ENCODE data around the gene ONECUT3.

Gene ONECUT3

DNA sequence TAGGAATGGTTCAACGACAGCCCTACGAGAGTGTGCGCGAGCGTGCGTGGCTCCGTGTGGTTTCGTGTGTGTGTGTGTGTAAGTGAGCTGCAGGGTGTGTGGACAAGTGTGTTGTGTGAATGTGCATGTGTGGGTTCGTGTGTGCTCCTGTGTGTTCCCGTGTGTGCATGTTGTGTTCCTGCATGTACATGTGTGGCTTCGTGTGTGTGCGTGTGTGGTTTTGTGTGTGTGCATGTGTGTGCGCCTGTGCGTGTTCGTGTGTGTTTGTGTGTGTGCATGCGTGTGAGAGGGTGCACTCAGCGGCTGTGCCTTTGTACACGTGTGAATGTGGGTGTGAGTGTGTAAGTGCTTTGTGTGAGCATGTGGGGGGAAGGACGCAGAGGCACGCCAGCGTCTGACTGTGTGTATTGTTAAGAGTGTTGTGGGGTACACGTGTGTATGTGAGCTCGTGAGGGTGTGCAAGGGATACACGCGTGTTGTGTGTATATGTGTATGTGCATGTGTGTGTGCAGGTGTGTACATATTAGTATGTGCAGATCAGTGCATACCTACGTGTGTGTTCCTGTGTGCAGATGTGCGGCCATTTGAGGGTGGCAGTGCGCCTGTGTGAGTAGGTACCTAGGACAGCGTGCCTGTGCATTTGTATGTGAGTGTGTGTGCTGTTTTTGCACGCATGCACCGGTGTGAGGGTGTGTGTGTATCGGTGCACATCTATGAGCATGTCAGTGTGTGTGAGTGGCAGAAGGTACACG is 24.3 kb upstream of the ONECUT3 start:
- Mint-ChIP-seq H3K4me3 (no peak overlapping the region), H3K9me3 (no peaks in the 10 kb centered on the region), H3K27me3 (peaks cover 79% of the 10 kb centered on the region), H3K27ac (no peak overlapping the region), H3K4me1 (ENCODE audit: low read depth) (no peaks in the 10 kb centered on the region), H3K36me3 (ENCODE audit: low read depth) (no peaks in the 10 kb centered on the region)
- intact Hi-C loops (cut with micrococcal nuclease) = no loop called here

DNA sequence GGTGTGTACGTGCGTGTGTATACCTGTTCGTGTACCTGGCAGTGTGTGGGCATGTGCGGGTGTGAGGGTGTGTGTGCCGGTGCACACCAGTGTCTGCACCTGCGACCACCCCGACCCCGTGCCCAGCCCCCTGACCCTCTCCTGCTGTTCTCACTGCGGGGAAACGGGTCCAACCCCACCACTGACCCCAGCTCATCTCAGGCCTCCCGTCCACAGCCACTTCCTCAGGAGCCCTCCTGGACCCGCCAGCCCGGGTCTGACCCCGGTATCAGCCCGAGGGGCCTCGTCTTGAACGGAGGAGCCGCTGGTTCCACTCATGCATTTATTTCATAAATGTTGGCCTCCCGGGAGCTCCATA is 23.8 kb upstream of the ONECUT3 start:
- H3K36me3 Mint-ChIP-seq (ENCODE audit: low read depth) = no peaks in the 10 kb centered on the region
- intact Hi-C loops (cut with micrococcal nuclease) = no loop called here
- no peaks in the 10 kb centered on the region for H3K4me1 Mint-ChIP-seq (ENCODE audit: low read depth)
- peaks cover 79% of the 10 kb centered on the region for H3K27me3 Mint-ChIP-seq
- H3K4me3 Mint-ChIP-seq = no peak overlapping the region
- no peak overlapping the region for H3K27ac Mint-ChIP-seq
- H3K9me3 Mint-ChIP-seq = no peaks in the 10 kb centered on the region

DNA sequence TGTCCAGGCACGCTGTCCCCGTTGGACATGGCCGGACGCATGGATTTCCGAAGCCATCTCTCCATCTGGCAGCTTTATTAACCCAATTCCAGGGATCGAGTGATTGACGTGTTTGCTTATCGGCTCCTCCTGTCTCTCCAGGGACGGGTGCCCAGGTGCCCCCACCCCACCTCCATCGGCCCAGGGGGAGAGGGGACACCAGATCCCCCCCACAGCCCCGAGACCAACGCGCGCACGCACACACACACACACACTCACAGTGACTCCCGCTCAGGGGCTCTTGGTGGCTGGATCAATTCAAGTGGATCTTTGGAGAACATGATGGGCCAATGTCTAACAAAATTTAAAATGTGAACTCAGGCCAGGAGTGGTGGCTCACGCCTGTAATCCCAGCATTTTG is 23.1 kb upstream of the ONECUT3 start:
- H3K27me3 Mint-ChIP-seq = peaks cover 79% of the 10 kb centered on the region
- no peaks in the 10 kb centered on the region for H3K9me3 Mint-ChIP-seq
- H3K27ac Mint-ChIP-seq = no peak overlapping the region
- no peak overlapping the region for H3K4me3 Mint-ChIP-seq
- H3K4me1 Mint-ChIP-seq (ENCODE audit: low read depth) = no peaks in the 10 kb centered on the region
- no peaks in the 10 kb centered on the region for H3K36me3 Mint-ChIP-seq (ENCODE audit: low read depth)
- intact Hi-C loops (cut with micrococcal nuclease) = no loop called here

DNA sequence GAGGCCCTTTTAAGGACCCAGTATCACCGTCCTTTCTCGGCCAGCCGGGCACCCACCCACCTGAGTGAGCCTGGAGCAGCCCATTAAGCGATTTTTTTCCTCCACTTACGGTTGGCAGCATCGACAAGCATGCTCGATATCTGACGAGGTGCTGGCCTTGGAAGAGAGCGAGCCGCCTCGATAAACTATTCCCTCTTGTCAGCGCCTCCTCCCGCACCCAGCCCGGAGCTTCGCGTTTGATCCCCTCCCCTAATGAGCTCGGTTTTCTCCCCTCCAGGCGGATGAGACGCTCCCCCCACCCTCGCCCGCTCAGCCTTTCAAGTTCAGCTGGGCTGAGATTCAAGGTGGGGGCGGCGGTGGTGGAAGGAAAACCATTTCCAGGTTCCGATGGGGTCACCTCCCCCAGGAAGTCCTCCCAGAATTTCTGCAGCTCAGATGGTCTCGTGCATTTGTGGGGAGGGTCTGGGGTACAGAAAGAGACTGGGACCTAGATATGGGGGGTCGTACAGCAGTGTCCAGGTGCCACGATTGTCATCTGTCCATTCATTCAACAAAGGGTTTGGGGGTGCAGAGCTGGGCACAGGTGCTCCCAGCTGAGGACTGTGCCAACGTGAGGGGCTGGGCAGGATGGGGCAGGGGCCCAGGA is 18.9 kb upstream of the ONECUT3 start:
- no peaks in the 10 kb centered on the region for H3K4me1 Mint-ChIP-seq (ENCODE audit: low read depth)
- peaks cover 83% of the 10 kb centered on the region for H3K27me3 Mint-ChIP-seq
- H3K4me3 Mint-ChIP-seq = no peak overlapping the region
- no peak overlapping the region for H3K27ac Mint-ChIP-seq
- no peaks in the 10 kb centered on the region for H3K9me3 Mint-ChIP-seq
- H3K36me3 Mint-ChIP-seq (ENCODE audit: low read depth) = no peaks in the 10 kb centered on the region
- intact Hi-C loops (cut with micrococcal nuclease) = no loop called here

DNA sequence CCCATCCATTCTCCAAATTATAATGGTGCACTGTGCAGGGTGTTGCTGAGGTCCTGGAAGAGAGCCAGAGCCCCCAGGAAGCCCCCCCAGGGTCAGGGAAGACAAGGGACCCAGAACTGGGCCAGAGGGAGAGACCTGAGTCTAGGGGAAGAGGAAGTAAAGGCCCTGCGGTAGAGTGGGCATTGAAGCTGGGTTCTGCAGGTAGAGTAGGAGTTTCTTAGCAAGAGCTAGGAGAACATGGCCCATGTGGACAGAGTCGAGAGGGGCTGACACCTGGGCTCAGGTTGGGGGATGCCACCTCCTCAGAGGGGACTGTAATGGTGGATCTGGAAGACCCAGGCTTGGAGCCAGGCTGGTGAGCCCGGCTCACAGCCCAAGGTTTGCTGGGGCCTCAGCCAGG is 17.0 kb upstream of the ONECUT3 start:
- no peaks in the 10 kb centered on the region for H3K36me3 Mint-ChIP-seq (ENCODE audit: low read depth)
- H3K4me3 Mint-ChIP-seq = no peak overlapping the region
- intact Hi-C loops (cut with micrococcal nuclease) = no loop called here
- peaks cover 84% of the 10 kb centered on the region for H3K27me3 Mint-ChIP-seq
- H3K4me1 Mint-ChIP-seq (ENCODE audit: low read depth) = no peaks in the 10 kb centered on the region
- H3K9me3 Mint-ChIP-seq = no peaks in the 10 kb centered on the region
- H3K27ac Mint-ChIP-seq = no peak overlapping the region

DNA sequence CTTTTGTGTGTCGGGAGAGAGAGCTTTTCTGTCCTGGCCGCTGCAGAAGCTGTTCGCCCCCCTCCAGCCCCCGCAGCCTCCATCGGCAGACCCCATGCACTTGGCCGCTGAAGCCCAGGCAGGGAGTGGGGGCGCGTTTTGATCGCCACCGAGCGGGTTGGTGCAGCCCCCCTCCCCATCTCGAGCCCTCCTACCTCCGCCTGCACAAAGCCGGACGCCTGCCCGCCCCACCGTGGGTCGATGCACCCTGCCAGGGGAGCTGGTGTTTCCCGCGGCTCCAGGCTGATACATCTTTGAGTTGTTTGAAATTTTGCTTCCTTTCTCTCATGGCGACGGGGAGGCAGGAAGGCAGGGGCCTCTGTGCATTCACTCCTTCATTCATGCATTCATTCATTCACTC is 16.4 kb upstream of the ONECUT3 start:
- H3K4me3 Mint-ChIP-seq = no peak overlapping the region
- no peaks in the 10 kb centered on the region for H3K9me3 Mint-ChIP-seq
- H3K27me3 Mint-ChIP-seq = peaks cover 85% of the 10 kb centered on the region
- intact Hi-C loops (cut with micrococcal nuclease) = no loop called here
- no peak overlapping the region for H3K27ac Mint-ChIP-seq
- H3K4me1 Mint-ChIP-seq (ENCODE audit: low read depth) = no peaks in the 10 kb centered on the region
- H3K36me3 Mint-ChIP-seq (ENCODE audit: low read depth) = no peaks in the 10 kb centered on the region

DNA sequence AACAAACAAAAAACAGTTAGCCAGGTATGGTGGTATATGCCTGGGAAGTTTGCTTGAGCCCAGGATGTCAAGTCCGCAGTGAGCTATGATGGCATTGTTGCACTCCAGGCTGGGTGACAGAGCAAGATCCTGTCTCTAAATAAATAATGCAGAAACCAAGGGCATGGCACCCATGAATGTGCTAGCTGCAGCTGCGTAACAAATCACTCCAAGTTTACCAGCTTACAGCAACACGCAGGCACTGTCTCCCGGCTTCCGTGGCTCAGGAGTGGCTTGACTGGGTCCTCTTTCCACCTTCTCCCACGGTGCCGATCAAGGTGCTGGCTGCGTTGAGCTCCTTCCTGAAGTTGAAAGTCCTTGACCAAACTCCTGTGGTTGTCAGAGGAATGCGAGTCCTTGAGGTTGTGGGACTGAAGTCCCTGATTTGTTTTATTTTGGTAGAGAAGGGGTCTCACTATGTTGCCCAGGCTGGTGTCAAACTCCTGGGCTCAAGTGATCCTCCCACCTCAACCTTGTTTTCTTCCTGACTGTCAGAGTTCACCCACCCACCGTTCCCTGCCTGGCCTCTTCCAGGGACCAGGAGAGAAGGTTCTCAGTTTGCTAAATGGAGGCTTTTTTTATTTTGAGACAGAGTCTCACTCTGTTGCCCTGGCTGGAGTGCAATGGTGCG is 13.2 kb upstream of the ONECUT3 start:
- no peaks in the 10 kb centered on the region for H3K4me1 Mint-ChIP-seq (ENCODE audit: low read depth)
- H3K9me3 Mint-ChIP-seq = no peaks in the 10 kb centered on the region
- H3K27me3 Mint-ChIP-seq = peaks cover 82% of the 10 kb centered on the region
- no peak overlapping the region for H3K4me3 Mint-ChIP-seq
- no peak overlapping the region for H3K27ac Mint-ChIP-seq
- H3K36me3 Mint-ChIP-seq (ENCODE audit: low read depth) = no peaks in the 10 kb centered on the region
- intact Hi-C loops (cut with micrococcal nuclease) = no loop called here

DNA sequence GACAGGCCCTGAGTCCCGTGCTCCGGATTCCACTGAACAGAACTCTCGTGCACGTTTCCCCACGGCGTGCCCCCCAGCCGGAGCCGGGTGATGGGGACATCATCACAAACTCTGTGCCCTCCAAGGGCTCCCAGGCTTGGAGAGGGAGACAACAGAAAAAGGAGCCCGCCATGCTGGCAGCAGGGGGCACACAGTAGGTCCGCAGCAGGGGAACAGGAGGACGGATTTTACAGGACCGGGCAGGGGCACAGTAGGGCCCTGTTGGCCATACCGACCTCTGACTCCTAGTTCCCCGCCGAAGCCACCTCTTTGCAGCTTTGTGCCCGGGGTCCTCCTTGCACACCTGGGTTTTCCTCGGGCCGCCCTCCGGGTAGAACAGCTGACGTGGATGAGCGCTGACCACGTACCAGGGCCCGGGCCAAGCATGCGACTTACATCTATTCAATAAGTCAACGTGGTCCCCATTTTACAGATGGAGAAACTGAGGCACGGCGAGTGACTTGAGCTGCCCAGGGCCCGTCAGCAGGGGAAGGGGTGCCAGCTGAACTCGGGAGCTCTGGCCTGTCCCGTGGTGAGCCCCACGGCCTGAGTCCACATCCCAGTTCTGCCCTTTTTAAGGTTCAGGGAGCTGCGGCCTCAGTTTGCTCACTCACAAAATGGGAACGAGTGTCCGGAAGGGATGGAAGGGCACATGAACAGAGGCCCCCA is 10.2 kb upstream of the ONECUT3 start:
- Mint-ChIP-seq H3K4me3 (no peak overlapping the region), H3K27ac (no peak overlapping the region), H3K27me3 (peaks cover 81% of the 10 kb centered on the region), H3K36me3 (ENCODE audit: low read depth) (no peaks in the 10 kb centered on the region), H3K9me3 (no peaks in the 10 kb centered on the region), H3K4me1 (ENCODE audit: low read depth) (peaks cover 7% of the 10 kb centered on the region)
- intact Hi-C loops (cut with micrococcal nuclease) = no loop called here

DNA sequence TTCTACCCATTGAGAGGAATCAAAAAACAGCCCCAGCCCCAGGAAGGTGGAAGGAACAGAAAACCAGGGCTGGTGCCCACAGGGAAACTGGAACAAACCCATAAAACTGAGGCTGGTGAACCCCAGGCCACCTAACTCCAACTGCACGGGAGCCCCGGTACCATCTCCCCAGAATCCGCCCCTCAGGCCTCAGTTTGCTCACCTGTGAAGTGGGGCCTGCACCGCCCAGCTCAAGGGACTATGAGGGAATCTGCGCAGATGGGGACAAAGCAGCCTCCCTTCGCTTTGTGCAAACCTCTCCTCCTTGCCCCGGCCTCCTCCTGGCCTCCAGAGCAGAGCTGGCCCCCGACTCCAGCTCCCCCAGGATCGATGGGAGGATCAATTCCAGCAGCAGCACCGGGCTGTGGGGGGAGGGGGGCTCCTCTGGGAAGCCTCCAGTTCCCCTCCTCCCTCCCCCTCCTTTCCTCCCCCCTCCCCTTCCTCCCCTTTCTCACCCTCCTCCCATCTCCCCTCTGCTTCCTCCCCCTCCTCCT is 9.1 kb upstream of the ONECUT3 start:
- H3K4me1 Mint-ChIP-seq (ENCODE audit: low read depth) = peaks cover 7% of the 10 kb centered on the region
- H3K27me3 Mint-ChIP-seq = peaks cover 86% of the 10 kb centered on the region
- no peaks in the 10 kb centered on the region for H3K9me3 Mint-ChIP-seq
- intact Hi-C loops (cut with micrococcal nuclease) = no loop called here
- no peak overlapping the region for H3K27ac Mint-ChIP-seq
- no peak overlapping the region for H3K4me3 Mint-ChIP-seq
- no peaks in the 10 kb centered on the region for H3K36me3 Mint-ChIP-seq (ENCODE audit: low read depth)

DNA sequence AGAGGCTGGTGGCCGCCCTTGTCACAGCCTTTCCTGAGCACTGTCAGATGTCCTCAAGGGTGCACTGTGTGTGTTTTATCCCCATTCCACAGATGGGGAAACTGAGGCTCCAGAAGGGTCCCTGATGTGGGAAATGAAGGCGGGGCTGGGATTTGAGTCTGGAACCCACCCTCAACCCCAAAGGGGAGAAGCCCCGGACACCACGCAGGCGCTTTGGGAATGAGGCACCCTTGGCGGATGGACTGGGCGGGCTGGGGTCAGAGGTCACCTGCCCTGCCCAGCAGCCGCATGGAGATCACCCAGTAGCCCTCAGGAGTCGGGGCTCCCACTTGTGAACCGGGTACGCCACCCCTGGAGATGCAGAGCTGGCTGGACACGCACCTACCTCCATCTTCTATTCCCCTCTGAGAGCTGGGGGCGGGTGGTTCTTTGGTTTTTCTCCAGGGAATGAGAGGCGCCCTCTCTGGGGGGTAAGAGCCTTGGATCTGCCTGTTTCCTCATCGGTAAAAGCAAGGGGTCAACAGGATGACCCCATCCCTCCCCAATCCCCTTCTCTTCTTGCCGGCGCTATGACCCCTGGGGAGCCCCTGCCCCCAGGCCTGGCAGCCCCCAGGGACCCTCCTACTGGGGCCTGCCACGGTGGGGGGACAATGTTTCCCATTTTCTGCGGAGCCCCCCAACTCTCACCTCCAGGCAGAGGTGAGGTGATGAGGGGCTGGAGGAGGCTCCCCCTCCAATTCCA is 8.3 kb upstream of the ONECUT3 start:
- H3K36me3 Mint-ChIP-seq (ENCODE audit: low read depth) = no peaks in the 10 kb centered on the region

DNA sequence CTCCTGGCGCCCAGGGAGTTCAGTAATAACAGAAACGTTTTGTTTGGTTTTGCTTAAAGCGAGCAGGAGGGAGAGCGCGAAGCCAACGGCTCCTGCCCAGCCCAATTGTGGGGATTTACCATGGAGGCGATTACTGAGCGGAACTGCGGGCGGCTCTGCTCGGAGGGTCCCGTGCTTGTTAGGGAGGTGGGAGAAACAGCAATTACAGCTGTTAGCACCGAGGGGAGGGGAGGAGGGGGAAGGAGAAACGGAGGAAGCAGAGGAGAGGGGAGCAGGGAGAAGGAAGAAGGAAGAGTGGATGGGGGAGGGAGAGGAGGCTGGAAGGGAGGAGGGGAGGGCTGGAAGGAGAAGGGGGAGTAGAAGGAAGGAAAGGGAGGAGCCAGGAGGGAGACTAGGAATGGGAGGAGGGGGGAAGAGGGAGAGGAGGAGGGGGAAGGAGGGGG is 7.7 kb upstream of the ONECUT3 start:
- intact Hi-C loops (cut with micrococcal nuclease) = no loop called here
- no peak overlapping the region for H3K27ac Mint-ChIP-seq
- H3K36me3 Mint-ChIP-seq (ENCODE audit: low read depth) = no peaks in the 10 kb centered on the region
- H3K4me1 Mint-ChIP-seq (ENCODE audit: low read depth) = peaks cover 12% of the 10 kb centered on the region
- peaks cover 86% of the 10 kb centered on the region for H3K27me3 Mint-ChIP-seq
- H3K4me3 Mint-ChIP-seq = no peak overlapping the region
- no peaks in the 10 kb centered on the region for H3K9me3 Mint-ChIP-seq

More for the DNA sequence above, 8.3 kb upstream of the ONECUT3 start:
- peaks cover 9% of the 10 kb centered on the region for H3K4me1 Mint-ChIP-seq (ENCODE audit: low read depth)
- no peak overlapping the region for H3K4me3 Mint-ChIP-seq
- H3K27me3 Mint-ChIP-seq = peaks cover 86% of the 10 kb centered on the region
- H3K9me3 Mint-ChIP-seq = no peaks in the 10 kb centered on the region
- intact Hi-C loops (cut with micrococcal nuclease) = no loop called here
- H3K27ac Mint-ChIP-seq = no peak overlapping the region

DNA sequence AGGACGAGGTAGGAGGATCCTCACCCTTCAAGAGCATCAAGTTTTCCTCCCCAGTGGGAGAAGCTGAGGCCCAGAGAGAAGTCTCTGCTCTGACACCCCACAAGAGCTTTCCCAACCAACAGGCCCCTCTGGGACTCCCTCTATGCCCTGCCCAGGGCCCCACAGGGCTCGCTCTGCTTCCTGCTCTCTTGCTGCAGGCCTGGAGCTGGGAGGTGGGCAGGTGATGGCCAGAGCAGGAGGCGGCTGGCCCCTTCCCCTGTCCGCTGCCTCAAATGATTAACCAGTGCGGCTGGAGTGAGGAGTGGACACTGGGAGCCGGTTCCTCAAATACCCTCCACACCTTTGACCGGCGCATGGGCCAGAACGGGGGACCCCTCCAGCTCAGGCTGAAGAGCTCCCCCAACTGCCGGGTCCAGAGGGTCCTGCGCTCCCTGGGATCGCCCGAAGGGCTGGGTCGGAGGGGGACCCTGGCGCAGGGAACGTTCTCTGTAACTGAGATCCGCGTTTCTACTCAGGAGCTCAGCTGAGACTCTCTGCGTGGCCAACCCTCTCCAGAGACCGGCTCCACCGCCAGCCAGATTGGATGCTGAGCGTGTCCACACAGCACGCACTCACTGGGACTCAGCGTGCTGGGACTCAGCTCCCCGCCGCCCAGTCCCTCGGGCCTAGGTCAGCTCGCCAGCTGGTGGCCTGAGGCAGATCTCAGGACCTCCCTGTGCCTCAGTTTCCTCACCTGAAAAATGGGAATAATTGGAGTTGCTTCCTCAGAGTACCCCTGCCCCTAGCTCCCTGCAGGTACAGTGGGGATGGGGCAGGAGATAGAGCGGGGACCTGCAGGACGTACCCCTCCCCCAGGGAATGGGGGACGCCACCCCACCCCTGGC is 6.7 kb upstream of the ONECUT3 start:
- H3K9me3 Mint-ChIP-seq = no peaks in the 10 kb centered on the region
- peaks cover 87% of the 10 kb centered on the region for H3K27me3 Mint-ChIP-seq
- H3K27ac Mint-ChIP-seq = no peak overlapping the region
- no peak overlapping the region for H3K4me3 Mint-ChIP-seq
- intact Hi-C loops (cut with micrococcal nuclease) = no loop called here
- H3K4me1 Mint-ChIP-seq (ENCODE audit: low read depth) = peaks cover 12% of the 10 kb centered on the region
- H3K36me3 Mint-ChIP-seq (ENCODE audit: low read depth) = no peaks in the 10 kb centered on the region
